ENCODE measurements around the gene COX6A2.

Gene COX6A2

DNA sequence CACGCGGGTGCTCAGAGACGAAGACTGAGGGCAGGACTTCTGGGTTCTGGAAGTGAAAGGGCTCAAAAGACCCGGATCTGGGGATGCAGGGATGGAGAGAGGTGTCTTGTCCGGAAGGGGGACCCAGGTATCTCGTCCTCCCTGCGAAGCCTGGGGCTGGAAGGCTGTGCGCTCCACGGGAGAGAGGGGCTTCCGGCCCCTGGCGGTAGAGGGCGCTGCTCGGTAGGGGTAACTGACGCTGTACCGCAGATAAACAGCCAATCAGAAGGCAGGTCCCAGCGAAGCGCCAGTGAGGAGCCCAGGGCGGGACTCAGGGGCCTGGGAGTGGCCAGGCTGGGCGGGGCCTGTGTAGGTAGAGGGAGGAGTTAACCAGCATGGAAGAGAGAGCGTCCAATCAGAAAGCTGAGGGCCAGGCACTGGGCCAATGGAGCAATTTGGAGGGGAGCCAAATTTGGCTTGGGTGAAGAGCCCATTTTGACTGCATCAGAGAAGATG, 44.6 kb upstream of the COX6A2 start:
- Histone ChIP-seq H2BK15ac (ENCODE audit: low read depth, poor library complexity, severe bottlenecking) (peak overlapping the region; percentile 91), H3K4me2 (ENCODE audit: low read length, poor library complexity, severe bottlenecking) (peak overlapping the region; percentile 56), H3K36me3 (ENCODE audit: control insufficient read depth in 1 of 2, insufficient read depth in 2 of 2, low read depth in 1 of 2, low read length in 2 of 2) (peaks cover 37 to 44% of the 10 kb centered on the region in 2 experiments), H3K27me3 (ENCODE audit: control insufficient read depth in 1 of 2, insufficient read depth in 1 of 2, low read length in 2 of 2) (no peaks in the 10 kb centered on the region), H3K14ac (ENCODE audit: low read length in 2 of 2) (no peak overlapping the region), H3K79me1 (replicated peaks; ENCODE audit: low read length, poor library complexity, severe bottlenecking) (peaks cover 17% of the 10 kb centered on the region), H3K18ac (ENCODE audit: low read depth in 1 of 2, low read length in 2 of 2) (peak overlapping the region; percentile 97 to 100), H2BK120ac (ENCODE audit: low read depth, low read length) (peak overlapping the region; percentile 75), H4K8ac (ENCODE audit: low read length) (peak overlapping the region; percentile 98), H4K91ac (ENCODE audit: low read length) (peak overlapping the region; percentile 83), H3K4me3 (ENCODE audit: insufficient read depth in 1 of 2, low read depth in 1 of 2, low read length in 2 of 2) (peak overlapping the region; percentile 77 to 85), H3K4me1 (ENCODE audit: control insufficient read depth, insufficient read depth, low read depth, low read length) (peaks cover 26% of the 10 kb centered on the region), H2BK12ac (ENCODE audit: low read length in 2 of 2) (no peak overlapping the region), H3K9me3 (ENCODE audit: control insufficient read depth, low read length) (no peaks in the 10 kb centered on the region), H3K27ac (ENCODE audit: low read length, poor library complexity, severe bottlenecking) (peak overlapping the region; percentile 98), H3K23ac (ENCODE audit: low read length in 2 of 2) (peak overlapping the region in 1 of 2 experiments; percentile 23), H2AFZ (ENCODE audit: low read depth, low read length) (no peak overlapping the region), H2AK5ac (ENCODE audit: low read length, severe bottlenecking) (peak overlapping the region; percentile 21), H2BK5ac (ENCODE audit: low read depth, low read length, poor library complexity, severe bottlenecking) (peak overlapping the region; percentile 74), H3K4ac (ENCODE audit: low read depth in 1 of 2, low read length in 2 of 2) (peak overlapping the region in 1 of 2 experiments; percentile 99), H3K9ac (ENCODE audit: low read length) (peak overlapping the region; percentile 92)
- 30% methylated on average over 20 of the region's 20 CpGs for WGBS
- DNase-seq, result peak; percentile 90

- DNase-seq, result peak; percentile 78
- Histone ChIP-seq H3K36me3 (ENCODE audit: control insufficient read depth in 1 of 2, insufficient read depth in 2 of 2, low read depth in 1 of 2, low read length in 2 of 2) (peaks cover 35 to 40% of the 10 kb centered on the region in 2 experiments), H3K9ac (ENCODE audit: low read length) (peak within 1 kb of the TSS; percentile 97), H3K14ac (ENCODE audit: low read length in 2 of 2) (peak within 1 kb of the TSS in 1 of 2 experiments; percentile 99), H2BK12ac (ENCODE audit: low read length in 2 of 2) (peak within 1 kb of the TSS; percentile 69 to 91), H3K4me2 (ENCODE audit: low read length, poor library complexity, severe bottlenecking) (peak within 1 kb of the TSS; percentile 84), H3K23ac (ENCODE audit: low read length in 2 of 2) (peak within 1 kb of the TSS in 1 of 2 experiments; percentile 85), H4K8ac (ENCODE audit: low read length) (peak within 1 kb of the TSS; percentile 98), H2BK5ac (ENCODE audit: low read depth, low read length, poor library complexity, severe bottlenecking) (peak within 1 kb of the TSS; percentile 81), H3K9me3 (ENCODE audit: control insufficient read depth, low read length) (no peaks in the 10 kb centered on the region), H3K27ac (ENCODE audit: low read length, poor library complexity, severe bottlenecking) (peak within 1 kb of the TSS; percentile 98), H2AK5ac (ENCODE audit: low read length, severe bottlenecking) (peak within 1 kb of the TSS; percentile 84), H2BK15ac (ENCODE audit: low read depth, poor library complexity, severe bottlenecking) (peak within 1 kb of the TSS; percentile 91), H4K91ac (ENCODE audit: low read length) (peak within 1 kb of the TSS; percentile 98), H3K4me3 (ENCODE audit: insufficient read depth in 1 of 2, low read depth in 1 of 2, low read length in 2 of 2) (peak within 1 kb of the TSS; percentile 77 to 88), H3K79me1 (replicated peaks; ENCODE audit: low read length, poor library complexity, severe bottlenecking) (peaks cover 14% of the 10 kb centered on the region), H2AFZ (ENCODE audit: low read depth, low read length) (peak within 1 kb of the TSS; percentile 73), H2BK120ac (ENCODE audit: low read depth, low read length) (peak within 1 kb of the TSS; percentile 83), H3K4me1 (ENCODE audit: control insufficient read depth, insufficient read depth, low read depth, low read length) (peaks cover 23% of the 10 kb centered on the region), H3K27me3 (ENCODE audit: control insufficient read depth in 1 of 2, insufficient read depth in 1 of 2, low read length in 2 of 2) (no peaks in the 10 kb centered on the region), H3K4ac (ENCODE audit: low read depth in 1 of 2, low read length in 2 of 2) (peak within 1 kb of the TSS; percentile 99), H3K18ac (ENCODE audit: low read depth in 1 of 2, low read length in 2 of 2) (peak within 1 kb of the TSS; percentile 97 to 100)
- WGBS, result 2% methylated on average over 36 of the region's 63 CpGs
These were observed 43.9 kb upstream of the COX6A2 start, which contains the start of gene TGFB1I1 for GRCh38 chr16:31471875-31472708. Gene TGFB1I1, plus strand, starts transcription at chr16:31472152. Its CDS starts 37 bp downstream, at chr16:31472189.

GRCh38 chr16:31471241-31471874, 43.2 kb upstream of the COX6A2 start:
- Histone ChIP-seq H3K36me3 (ENCODE audit: control insufficient read depth in 1 of 2, insufficient read depth in 2 of 2, low read depth in 1 of 2, low read length in 2 of 2) (peaks cover 35 to 40% of the 10 kb centered on the region in 2 experiments), H3K27me3 (ENCODE audit: control insufficient read depth in 1 of 2, insufficient read depth in 1 of 2, low read length in 2 of 2) (no peaks in the 10 kb centered on the region), H2BK120ac (ENCODE audit: low read depth, low read length) (peak overlapping the region; percentile 83), H3K27ac (ENCODE audit: low read length, poor library complexity, severe bottlenecking) (peak overlapping the region; percentile 94), H3K9ac (ENCODE audit: low read length) (peak overlapping the region; percentile 97), H2AK5ac (ENCODE audit: low read length, severe bottlenecking) (peak overlapping the region; percentile 84), H3K18ac (ENCODE audit: low read depth in 1 of 2, low read length in 2 of 2) (peak overlapping the region; percentile 70 to 97), H3K14ac (ENCODE audit: low read length in 2 of 2) (peak overlapping the region in 1 of 2 experiments; percentile 71), H4K91ac (ENCODE audit: low read length) (peak overlapping the region; percentile 93), H2BK12ac (ENCODE audit: low read length in 2 of 2) (peak overlapping the region; percentile 69 to 91), H3K4ac (ENCODE audit: low read depth in 1 of 2, low read length in 2 of 2) (peak overlapping the region; percentile 88 to 96), H4K8ac (ENCODE audit: low read length) (peak overlapping the region; percentile 96), H2AFZ (ENCODE audit: low read depth, low read length) (peak overlapping the region; percentile 73), H3K23ac (ENCODE audit: low read length in 2 of 2) (peak overlapping the region in 1 of 2 experiments; percentile 78), H2BK5ac (ENCODE audit: low read depth, low read length, poor library complexity, severe bottlenecking) (peak overlapping the region; percentile 81), H3K4me1 (ENCODE audit: control insufficient read depth, insufficient read depth, low read depth, low read length) (peaks cover 20% of the 10 kb centered on the region), H3K4me3 (ENCODE audit: insufficient read depth in 1 of 2, low read depth in 1 of 2, low read length in 2 of 2) (peak overlapping the region; percentile 77 to 88), H3K9me3 (ENCODE audit: control insufficient read depth, low read length) (no peaks in the 10 kb centered on the region), H3K4me2 (ENCODE audit: low read length, poor library complexity, severe bottlenecking) (peak overlapping the region; percentile 84), H3K79me1 (replicated peaks; ENCODE audit: low read length, poor library complexity, severe bottlenecking) (peaks cover 12% of the 10 kb centered on the region), H2BK15ac (ENCODE audit: low read depth, poor library complexity, severe bottlenecking) (peak overlapping the region; percentile 54)
- DNase-seq, result peak; percentile 32
- 54% methylated on average over 11 of the region's 15 CpGs for WGBS
